A549 (cell line): ENCODE data around the gene PFN1.

Source experiments
- BHLHE40 ChIP-seq: IDR thresholded peaks from 2 replicates; pipeline ENCODE4 v1.6.1; 2012; ENCODE audit warnings: low read depth, low read length, inconsistent platforms
- CHD2 ChIP-seq: fragments of 150-350 bp; IDR thresholded peaks from 2 replicates; pipeline ENCODE4 v1.6.1; 2014; ENCODE audit warnings: low read length; ENCODE audit not compliant: partially characterized antibody
- EP300 ChIP-seq, 2 experiments: fragments of >200 bp; sonication (Bioruptor Twin); formaldehyde crosslinking; IDR thresholded peaks; 2 replicates in 1 of 2; 3 replicates in 1 of 2; pipeline ENCODE4 v1.6.1; 2016 to 2017
- RFX5 ChIP-seq: fragments of 450-650 bp; IDR thresholded peaks from 2 replicates; pipeline ENCODE4 v1.7.1; 2014; ENCODE audit warnings: antibody characterized with exemption, mild to moderate bottlenecking, moderate library complexity

DNA sequence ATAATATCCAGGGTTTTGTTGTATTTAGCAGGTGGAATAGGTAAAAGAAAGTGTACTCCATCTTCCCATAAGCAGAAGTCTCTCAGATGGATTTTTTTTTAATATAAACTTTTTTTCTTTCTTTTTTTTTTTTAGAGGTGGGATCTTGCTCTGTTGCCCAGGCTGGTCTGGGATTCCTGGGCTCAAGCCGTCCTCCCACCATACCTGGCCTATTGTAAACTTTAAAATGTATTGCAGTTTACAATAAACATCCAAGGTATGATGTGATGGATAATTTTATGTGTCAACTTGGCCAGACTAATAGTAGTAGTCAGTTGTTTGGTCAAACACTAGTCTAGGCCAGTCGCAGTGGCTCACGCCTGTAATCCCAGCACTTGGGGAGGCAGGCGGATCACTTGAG lies 27.0 kb downstream of the PFN1 start:
- no peak for TF ChIP-seq CHD2
- TF ChIP-seq BHLHE40: no peak
- TF ChIP-seq RFX5: no peak
- TF ChIP-seq EP300 (IDR thresholded peaks at IDR 0.05): no peak
